Gastroesophageal sphincter (tissue), 4 donors: ENCODE data around the gene GIMAP1. TPM values are rescaled to one million over a fixed set of nuclear protein-coding genes. Genes with fewer than 3 reads are reported as not detected.

Experiments
- ATAC-seq: fragments of 150-250 bp; one replicate; pipeline ENCODE4 v1.9.1; 2016; ENCODE audit warnings: mild to moderate bottlenecking, moderate library complexity
- H3K27ac ChIP-seq, 4 donors: fragments of 200-600 bp; sonication (generic) in 3 of 4; 1 replicate in 3 of 4; 2 replicates in 1 of 4; pipeline ENCODE4 v1.5.1; 2016 to 2019
- H3K27me3 ChIP-seq: fragments of 200-600 bp; sonication (generic); one replicate; pipeline ENCODE4 v1.5.1; 2019
- H3K36me3 ChIP-seq, 2 donors: fragments of 200-600 bp; sonication (generic); one replicate each; pipeline ENCODE4 v1.5.1; 2019; ENCODE audit warnings: control low read depth in 1 of 2
- H3K4me1 ChIP-seq, 3 donors: fragments of 200-600 bp; sonication (generic); 1 replicate in 2 of 3; 2 replicates in 1 of 3; pipeline ENCODE4 v1.5.1; 2016 to 2019; ENCODE audit warnings: control low read depth in 2 of 3
- H3K4me3 ChIP-seq, 2 donors: fragments of 200-600 bp; sonication (generic); one replicate each; pipeline ENCODE4 v1.5.1; 2019; ENCODE audit warnings: mild to moderate bottlenecking in 1 of 2, moderate library complexity in 1 of 2
- H3K9me3 ChIP-seq, 3 donors: fragments of 200-600 bp; sonication (generic); one replicate each; pipeline ENCODE4 v1.5.1; 2017 to 2019; ENCODE audit warnings: control low read depth in 2 of 3
- EP300 ChIP-seq: sonication (generic); formaldehyde crosslinking; IDR thresholded peaks from one replicate; pipeline ENCODE4 v1.6.1; 2017; ENCODE audit warnings: antibody characterized with exemption, mild to moderate bottlenecking
- POLR2A ChIP-seq, 2 donors: fragments of 450-650 bp; IDR thresholded peaks; one replicate each; pipeline ENCODE4 v1.6.1; 2017; ENCODE audit warnings: antibody characterized with exemption in 2 of 2, mild to moderate bottlenecking in 2 of 2, moderate library complexity in 1 of 2
- POLR2AphosphoS5 ChIP-seq: sonication (generic); formaldehyde crosslinking; IDR thresholded peaks from one replicate; pipeline ENCODE4 v1.6.1; 2017; ENCODE audit warnings: antibody characterized with exemption
- WGBS, 2 donors: methylation state at CpG; one replicate each; pipeline ENCODE4 v1.1.5; 2018; ENCODE audit warnings: low coverage in 1 of 2; 5-methylcytosine and 5-hydroxymethylcytosine counted together
- total RNA-seq, 4 donors: library from RNA; depleted of rRNA; stranded (reverse); fragments of >200 nt; gene quantifications; one replicate each; pipeline ENCODE4 v1.1.0, GENCODE V29; 2016
- TF ChIP-seq, protein P1 (sequence below), 4 experiments: fragments of 200-600 bp in 2 of 4; fragments of 450-650 bp in 2 of 4; sonication (generic) in 1 of 4; IDR thresholded peaks; one replicate each; pipeline ENCODE4 v1.5.1; 2017 to 2019; ENCODE audit warnings: antibody characterized with exemption in 4 of 4, mild to moderate bottlenecking in 2 of 4, moderate library complexity in 2 of 4

The GIMAP1 gene
- total RNA-seq, 4 donors from 2014 or later, result 4.2 to 14.3 (median 7.9) TPM

DNA sequence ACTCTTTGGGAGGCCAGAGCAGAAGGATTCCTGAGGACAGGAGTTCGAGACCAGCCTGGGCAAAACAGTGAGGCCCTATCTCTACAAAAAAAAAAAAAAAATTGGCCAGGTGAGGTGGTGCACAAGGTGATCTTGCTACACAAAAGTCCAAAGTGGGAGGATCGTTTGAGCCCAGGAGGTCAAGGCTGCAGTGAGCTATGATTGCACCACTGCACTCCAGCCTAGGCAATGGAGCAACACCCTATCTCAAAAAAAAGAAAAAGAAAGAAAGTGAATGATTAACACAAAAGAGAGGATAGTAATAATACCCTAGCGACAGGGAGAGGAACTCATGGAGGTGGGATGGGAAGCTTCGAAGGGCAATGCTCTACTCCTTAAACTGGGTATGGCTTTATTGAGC is 53.4 kb downstream of the GIMAP1 start:
- H3K27ac ChIP-seq, result no peak overlapping the region
- no peaks in the 10 kb centered on the region for H3K27me3 ChIP-seq
- H3K9me3 ChIP-seq, result peaks cover 0 to 12% (median 0%) of the 10 kb centered on the region in 3 donors
- 60 to 80% methylated on average over 1 to 4 of the region's 4 CpGs for WGBS, 2 donors
- no peak overlapping the region for H3K4me3 ChIP-seq
- no peaks in the 10 kb centered on the region for H3K4me1 ChIP-seq
- no peak for ATAC-seq
- TF ChIP-seq POLR2A (IDR thresholded peaks at IDR 0.05), result no peak
- TF ChIP-seq EP300, result no peak
- TF ChIP-seq POLR2AphosphoS5, result no peak
- TF ChIP-seq, protein P1, sequence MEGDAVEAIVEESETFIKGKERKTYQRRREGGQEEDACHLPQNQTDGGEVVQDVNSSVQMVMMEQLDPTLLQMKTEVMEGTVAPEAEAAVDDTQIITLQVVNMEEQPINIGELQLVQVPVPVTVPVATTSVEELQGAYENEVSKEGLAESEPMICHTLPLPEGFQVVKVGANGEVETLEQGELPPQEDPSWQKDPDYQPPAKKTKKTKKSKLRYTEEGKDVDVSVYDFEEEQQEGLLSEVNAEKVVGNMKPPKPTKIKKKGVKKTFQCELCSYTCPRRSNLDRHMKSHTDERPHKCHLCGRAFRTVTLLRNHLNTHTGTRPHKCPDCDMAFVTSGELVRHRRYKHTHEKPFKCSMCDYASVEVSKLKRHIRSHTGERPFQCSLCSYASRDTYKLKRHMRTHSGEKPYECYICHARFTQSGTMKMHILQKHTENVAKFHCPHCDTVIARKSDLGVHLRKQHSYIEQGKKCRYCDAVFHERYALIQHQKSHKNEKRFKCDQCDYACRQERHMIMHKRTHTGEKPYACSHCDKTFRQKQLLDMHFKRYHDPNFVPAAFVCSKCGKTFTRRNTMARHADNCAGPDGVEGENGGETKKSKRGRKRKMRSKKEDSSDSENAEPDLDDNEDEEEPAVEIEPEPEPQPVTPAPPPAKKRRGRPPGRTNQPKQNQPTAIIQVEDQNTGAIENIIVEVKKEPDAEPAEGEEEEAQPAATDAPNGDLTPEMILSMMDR (IDR thresholded peaks at IDR 0.05), result no peak
- H3K36me3 ChIP-seq, result no peaks in the 10 kb centered on the region

Other genes starting within 250 kb of the GIMAP1 start
- gene GIMAP7, start 201.7 kb upstream of the GIMAP1 start, total RNA-seq, result 10 to 100 TPM in 3 of 4 donors, 1 to 10 TPM in 1; 5.1 to 30.0 (median 17.8) TPM
- gene GIMAP4, start 149.2 kb upstream of the GIMAP1 start, total RNA-seq, result 10 to 100 TPM in 3 of 4 donors, 1 to 10 TPM in 1; 6.7 to 42.1 (median 26.1) TPM
- gene GIMAP6, start 84.2 kb upstream of the GIMAP1 start, total RNA-seq, result 10 to 100 TPM; 15.7 to 45.4 (median 34.4) TPM
- gene GIMAP2, start 30.9 kb upstream of the GIMAP1 start, total RNA-seq, result 10 to 100 TPM in 2 of 4 donors, 1 to 10 TPM in 2; 3.3 to 14.9 (median 9.7) TPM
- 10 to 100 TPM; 16.8 to 43.3 (median 32.5) TPM for gene GIMAP5, start 20.8 kb downstream of the GIMAP1 start, total RNA-seq
- gene TMEM176B, start 83.8 kb downstream of the GIMAP1 start, total RNA-seq, result 10 to 100 TPM; 18.2 to 69.3 (median 52.6) TPM
- gene TMEM176A, start 84.2 kb downstream of the GIMAP1 start, total RNA-seq, result 10 to 100 TPM in 3 of 4 donors, 1 to 10 TPM in 1; 6.5 to 42.4 (median 28.7) TPM
- gene AOC1, start 135.9 kb downstream of the GIMAP1 start, total RNA-seq, result under 1 TPM in 2 of 4 donors, not detected in 2; 0.69 TPM